Ramos (cell line): ENCODE measurements around the gene PTPRT.

Experiments used
- in situ Hi-C: fragments of 300-500 bp; cut with MboI; formaldehyde crosslinking; loops from one replicate; pipeline ENCODE4 v1.14.3; 2022; ENCODE audit warnings: low sequenced_read_pairs; ENCODE audit not compliant: unreplicated experiment

The PTPRT gene

DNA sequence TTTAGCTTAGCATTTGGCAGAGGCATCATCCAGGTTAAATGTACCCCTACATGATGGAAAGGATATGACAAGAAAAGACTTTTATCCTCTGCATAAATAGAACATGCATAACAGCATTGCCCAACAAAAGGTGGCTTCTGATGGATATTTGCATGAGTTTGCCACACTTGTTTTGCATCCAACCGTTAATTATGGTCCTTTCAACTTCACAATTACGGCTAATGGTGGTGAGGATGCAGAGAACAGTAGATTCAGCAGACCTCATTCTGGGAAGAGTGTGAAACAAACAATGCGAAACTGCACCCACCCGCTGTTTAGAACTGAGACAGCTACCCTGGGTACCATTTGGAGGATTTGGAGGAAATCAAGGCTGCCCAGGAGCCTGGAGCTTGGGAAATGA, 880.7 kb downstream of the PTPRT start:
- in situ Hi-C loops: no loop called here

DNA sequence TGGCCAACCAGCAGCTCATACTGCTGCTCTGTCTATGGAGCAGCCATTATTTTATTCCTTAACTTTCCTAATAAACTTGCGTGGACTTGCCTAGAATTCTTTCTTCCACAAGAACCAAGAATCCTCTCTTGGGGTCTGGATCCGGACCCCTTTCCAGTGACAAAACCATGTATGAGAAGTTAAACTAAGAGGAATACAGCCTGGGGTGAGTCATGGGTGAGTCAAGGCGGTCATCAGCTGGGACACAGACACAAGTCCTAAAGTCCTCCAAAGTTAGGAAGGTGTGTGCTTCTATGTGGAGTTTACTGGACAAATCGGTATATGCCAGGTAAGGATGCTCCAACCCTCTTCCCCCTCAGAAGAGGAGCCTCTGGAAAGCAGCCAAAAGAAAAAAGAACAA, 881.5 kb downstream of the PTPRT start:
- in situ Hi-C loops: no loop called here

- in situ Hi-C loops: no loop called here
These were observed 894.1 kb downstream of the PTPRT start for GRCh38 chr20:42295592-42295991.

DNA sequence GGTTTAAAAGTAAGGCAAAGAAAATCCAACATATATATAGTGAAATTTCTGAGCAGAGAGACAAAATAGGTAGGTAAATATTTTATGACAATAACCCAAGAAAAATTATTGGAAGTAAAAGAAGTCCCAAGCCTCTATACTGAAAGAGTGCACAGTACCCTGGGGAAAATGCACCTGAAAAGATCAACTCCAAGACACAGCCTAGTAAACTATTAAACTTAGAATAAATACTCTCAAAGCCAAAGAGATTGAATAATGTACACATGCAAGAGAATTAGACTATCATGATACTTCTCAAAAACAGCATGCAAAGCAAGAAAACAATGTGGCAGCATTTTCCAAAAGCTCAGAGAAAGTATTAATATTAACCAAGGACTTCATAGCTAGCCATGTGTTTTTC, 894.7 kb downstream of the PTPRT start:
- in situ Hi-C loops: no loop called here

- in situ Hi-C loops: no loop called here
These were observed 907.9 kb downstream of the PTPRT start for GRCh38 chr20:42281801-42282200.

DNA sequence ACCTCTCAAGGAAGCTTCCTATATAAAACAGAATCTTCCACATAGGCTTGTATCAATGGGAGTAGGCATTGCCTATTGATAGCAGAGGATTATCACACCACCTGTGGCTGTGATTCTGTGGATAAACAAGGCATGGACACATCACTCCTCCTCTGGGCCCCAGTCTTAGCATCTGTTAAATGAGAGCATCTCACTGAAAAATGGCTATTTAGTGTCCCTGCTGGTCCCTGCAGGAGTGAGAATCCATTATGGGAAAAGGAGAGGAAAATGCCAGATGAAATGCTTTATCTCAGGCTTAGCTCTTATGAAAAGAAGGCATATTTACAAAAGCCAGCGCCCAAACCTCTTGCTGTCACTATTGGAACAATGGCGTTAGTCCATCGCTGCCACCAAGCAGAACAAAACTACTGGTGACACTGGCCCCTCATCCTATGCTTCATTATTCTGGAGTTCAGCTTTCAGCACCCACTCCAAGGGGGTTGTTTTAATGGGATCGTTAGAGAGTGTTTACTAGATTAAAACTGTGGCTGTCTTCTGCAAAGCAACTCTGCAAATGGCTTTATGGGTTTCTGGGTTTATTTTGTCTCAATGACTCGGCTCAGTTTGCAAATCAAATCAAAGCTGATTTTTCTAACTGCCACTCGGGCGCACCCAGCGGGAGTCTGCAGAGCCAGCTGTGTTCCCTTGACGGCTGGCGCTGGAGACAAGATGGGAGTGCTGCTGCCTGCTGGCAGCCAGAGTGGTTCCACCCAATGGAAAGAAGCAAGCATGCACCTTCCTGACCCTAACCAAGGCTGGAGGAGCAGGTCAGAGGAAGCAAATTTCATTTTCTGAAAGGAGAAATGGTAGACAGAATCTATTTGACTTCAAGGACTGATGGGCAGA, 912.7 kb downstream of the PTPRT start:
- in situ Hi-C loops: no loop called here

DNA sequence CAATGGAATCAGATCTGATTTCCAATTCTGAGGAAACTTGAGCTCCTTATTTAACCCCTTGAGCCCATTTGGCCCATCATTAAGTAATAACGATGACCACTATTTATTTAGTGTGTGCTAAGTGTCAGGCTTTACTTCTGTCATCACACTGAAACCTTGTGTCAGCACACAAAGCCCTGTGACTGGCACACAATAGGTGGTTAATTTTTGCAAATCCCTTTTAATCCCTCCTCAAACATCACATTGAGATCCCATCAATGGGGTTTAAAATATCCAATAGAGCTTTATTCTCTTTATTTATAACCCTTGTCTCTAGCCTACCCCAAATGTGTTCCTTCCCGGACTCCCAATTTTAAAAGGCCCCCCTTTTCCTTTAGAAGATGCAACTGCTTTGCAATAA, 914.7 kb downstream of the PTPRT start:
- in situ Hi-C loops: no loop called here

- in situ Hi-C loops: no loop called here
These were observed 917.2 kb downstream of the PTPRT start for GRCh38 chr20:42272516-42272915.

DNA sequence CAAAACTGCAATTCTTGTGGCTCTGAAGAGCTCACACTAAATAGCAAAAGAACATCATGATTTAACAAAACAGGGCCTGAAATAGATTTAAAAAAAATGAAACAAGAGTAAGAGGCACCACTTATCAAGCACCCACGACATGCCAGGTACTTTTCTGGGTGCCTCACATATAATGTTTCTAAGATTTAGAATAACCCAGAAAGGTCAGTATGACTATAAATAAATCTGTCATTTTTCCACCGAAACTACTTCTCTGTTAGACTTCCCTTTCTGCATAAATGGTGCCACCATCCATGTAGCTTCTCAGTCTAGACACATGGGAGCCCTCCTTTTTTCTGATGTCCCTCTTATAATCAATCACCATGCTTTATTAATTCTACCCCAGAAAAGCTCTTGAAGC, 919.2 kb downstream of the PTPRT start:
- in situ Hi-C loops: no loop called here

DNA sequence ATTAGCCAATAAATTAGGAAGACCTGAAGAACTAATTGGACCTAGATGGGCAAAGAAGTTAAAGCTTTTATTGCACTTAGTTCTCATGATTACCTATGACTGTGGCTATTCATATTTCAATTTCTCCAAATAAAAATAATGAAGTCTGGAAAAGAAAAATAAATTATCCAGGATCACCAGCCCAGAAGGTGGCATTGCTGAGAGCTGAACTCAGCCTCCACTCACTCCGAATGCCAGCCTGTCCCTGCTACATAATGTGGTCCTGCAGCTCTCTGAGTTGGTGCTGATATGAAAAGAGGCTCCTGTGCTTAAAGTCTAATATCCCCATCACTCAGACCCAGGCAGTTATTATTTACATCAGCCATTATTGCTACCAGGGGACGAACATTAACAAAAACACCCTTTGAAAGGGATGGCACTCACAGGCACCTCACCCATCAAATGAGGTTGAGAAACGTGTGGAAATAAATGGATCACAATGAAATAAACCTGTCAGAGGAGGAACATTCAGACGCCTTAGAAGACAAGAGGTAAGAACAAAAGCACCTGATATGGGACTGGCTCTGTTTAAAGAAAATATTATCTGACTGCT, 921.8 kb downstream of the PTPRT start:
- in situ Hi-C loops: no loop called here

DNA sequence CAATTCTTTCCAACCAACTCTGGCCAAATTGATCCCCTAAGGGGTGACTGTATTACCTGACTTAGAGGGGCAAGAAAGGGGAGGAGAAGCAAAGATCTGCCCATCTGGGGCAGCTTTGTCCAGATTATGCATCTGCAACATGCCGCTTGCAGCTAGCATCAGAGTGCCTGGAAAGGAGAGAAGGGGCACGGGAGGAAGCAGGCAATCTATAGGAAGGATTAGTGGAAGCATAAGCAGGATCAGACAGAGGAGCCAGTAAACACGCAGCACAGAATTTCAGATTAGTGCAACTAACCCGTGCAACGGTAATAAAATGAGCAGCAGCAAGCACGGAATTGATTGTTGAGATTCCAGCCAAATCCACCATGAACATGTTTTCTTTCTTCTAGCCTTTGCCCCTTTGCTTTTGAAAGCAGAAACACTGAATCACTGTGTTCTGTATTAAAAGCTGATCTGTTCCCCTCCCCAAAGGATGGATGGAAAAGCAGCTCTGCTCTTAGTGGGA, 927.9 kb downstream of the PTPRT start:
- in situ Hi-C loops: no loop called here

DNA sequence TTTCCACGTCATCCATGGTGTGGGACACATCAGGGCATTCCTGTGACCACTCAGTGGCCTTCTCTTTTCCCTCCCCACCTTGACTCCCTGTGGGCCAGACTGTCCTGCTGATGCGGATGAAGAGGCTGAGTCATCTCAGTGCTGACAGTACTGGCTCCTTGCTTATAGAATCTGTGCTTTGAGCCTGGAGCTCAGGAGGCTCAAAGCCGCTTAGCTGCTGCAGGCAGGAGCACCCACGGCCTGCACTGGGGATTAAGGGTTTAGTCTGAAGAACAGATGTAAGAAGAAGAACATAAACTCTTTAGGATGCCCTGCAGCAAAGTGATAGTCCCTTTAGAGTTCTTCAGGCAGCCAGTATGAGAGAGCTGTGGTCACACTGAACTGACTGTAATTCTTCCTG, 929.5 kb downstream of the PTPRT start:
- in situ Hi-C loops: no loop called here

DNA sequence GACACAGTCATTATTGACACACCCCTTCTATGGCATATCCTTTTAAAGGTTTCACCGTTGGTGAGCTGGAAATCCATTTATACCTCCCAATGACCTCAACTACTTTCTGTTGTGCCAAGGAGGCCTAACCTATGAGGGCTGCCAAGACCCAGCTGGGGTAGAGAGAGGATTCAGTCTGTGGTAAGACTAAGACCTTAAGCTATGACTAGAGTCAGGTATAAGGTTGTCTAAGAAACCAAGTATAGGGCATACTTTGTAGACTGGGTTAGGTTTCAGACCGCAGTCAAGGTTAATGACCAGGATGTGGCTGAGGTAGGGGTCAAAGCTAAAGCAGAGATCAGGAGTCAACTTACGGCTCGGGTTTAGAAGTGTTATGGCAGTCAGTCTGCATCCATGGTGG, 930.3 kb downstream of the PTPRT start:
- in situ Hi-C loops: no loop called here

- in situ Hi-C loops: no loop called here
These were observed 931.0 kb downstream of the PTPRT start for GRCh38 chr20:42258564-42259302.

DNA sequence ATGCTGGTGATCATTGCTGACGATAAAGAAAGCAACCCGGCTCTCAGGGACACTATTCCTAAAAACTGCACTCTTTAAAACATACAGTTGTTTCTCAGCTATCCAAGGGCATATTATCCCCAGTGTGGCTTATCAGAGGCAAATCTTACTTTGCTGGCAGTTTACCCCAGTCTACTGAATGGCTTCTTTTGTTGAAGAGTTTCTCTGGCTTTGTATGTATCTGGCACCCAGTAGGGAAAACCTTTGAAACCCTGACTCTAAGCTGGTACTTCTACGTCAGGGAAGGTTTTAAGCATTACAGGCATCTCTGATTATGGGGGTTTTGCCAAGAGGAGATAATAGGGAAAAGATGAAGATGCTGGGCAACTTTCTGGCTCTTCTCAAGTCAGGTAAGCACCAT, 933.9 kb downstream of the PTPRT start:
- in situ Hi-C loops: no loop called here

DNA sequence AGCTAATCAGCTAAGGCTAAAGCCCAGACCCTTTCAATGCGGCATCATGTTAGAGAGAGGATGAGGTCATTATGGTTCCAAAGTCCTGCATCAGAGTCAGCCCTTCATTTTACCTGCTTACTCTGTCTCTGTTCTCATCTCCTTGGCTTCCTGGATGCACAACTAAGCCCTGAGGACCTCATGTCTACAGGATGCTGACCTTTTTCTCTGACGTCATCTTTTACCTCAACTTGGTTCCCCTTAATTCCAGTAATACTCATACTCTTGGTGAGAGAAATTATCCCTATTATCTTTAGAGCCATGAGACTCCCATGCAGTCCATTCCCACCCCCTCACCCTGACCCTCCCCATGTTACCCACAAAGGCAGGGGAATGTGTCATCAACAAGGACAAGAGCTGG, 935.0 kb downstream of the PTPRT start:
- in situ Hi-C loops: no loop called here

DNA sequence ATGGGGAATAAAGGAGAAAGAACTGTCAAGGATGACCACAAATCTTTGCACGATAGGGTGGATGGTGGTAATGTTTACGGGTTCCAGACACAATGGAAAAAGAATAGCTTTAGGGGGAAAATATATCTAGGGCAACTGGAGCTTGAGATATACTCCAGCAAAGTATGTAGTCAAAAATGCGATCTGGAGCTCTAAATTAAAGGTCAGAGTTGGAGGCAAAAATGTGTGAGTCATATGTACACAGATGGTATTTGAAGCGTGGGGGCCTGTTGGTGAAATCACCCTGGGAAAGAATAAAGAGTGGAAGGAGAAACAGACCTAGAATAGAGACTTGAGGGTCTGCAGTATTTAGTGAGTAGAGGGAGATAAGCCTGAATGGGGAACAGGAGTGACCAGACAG, 937.6 kb downstream of the PTPRT start:
- in situ Hi-C loops: no loop called here

GRCh38 chr20:42218621-42219374, 970.9 kb downstream of the PTPRT start:
- in situ Hi-C loops: no loop called here

GRCh38 chr20:42214074-42214473, 975.6 kb downstream of the PTPRT start:
- in situ Hi-C loops: no loop called here

DNA sequence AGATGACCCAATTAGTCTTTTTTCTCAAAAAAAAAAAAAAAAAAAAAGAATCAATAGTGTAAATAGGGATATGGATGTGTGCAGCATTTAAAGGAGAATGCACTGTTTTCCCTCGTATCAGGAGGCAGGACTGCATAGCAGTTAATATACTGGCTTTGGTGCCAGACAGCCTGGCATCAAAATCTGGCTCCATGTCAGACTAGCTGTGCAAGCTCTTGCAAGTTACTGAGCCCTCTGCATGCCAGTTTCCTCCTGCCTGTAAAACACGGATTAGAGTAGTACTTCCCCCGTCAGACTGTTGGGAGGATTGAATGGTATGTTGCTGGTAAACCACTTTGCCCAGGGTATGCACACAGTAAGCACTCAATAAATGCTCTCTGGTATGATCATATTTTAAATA, 977.3 kb downstream of the PTPRT start:
- in situ Hi-C loops: no loop called here
